Measurements from ENCODE around the gene RBMXL3.

GRCh38 chrX:115233497-115234455, 44.6 kb downstream of the RBMXL3 start, which contains the start of gene LRCH2:
- TF ChIP-seq CTCF (IDR thresholded peaks at IDR 0.05; ENCODE audit: extremely low read depth in 1 of 2, insufficient read depth in 1 of 2, low read depth in 1 of 2, low read length in 2 of 2) = no peak
- TF ChIP-seq MYC (IDR thresholded peaks at IDR 0.05; ENCODE audit: low read depth, low read length) = no peak
